GM18909 (cell line): ENCODE data around the gene SERPINB4.
A peak's percentile ranks its signal among the peaks of the same experiment; 100 is the strongest.
"Not testable (repeated sequence)": the region's sequence is repeated elsewhere in the genome, so short reads cannot be mapped to it uniquely, and the experiment has no call there.

Experiments used
- ATAC-seq: cut with Tn5 transposase; IDR thresholded peaks from one replicate; pipeline ENCODE4 v1.9.1; 2021; ENCODE audit warnings: mild to moderate bottlenecking; ENCODE audit not compliant: unreplicated experiment, poor library complexity

SERPINB4 gene

DNA sequence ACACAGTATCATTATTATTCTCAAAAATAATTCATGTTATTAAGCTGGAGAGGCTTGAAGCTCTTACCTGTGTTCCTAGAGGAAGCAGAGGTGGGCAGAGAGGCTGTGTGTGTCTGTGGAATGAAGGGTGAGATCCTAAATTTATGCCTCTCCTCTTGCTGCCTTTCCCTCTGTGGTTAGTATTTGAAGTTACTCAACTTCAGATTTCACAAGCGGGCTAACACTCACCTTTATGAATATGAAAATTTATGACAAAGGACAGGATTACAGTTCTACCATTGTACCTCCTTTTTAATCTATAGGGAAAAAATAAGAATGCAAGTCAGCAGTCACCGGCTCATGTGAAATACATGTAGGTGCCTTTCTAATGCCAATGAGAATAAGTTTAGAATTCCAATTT lies at the start of gene SERPINB4:
Gene SERPINB4 (minus strand): TSS at position 115 of the 400 bp plus-strand sequence. CDS start 679 bp downstream, outside the sequence.
- not testable (repeated sequence) for ATAC-seq

GRCh38 chr18:63689064-63689463 lies 45.0 kb upstream of the SERPINB4 start:
- ATAC-seq = no peak

GRCh38 chr18:63686871-63687270 lies 42.8 kb upstream of the SERPINB4 start:
- no peak for ATAC-seq

DNA sequence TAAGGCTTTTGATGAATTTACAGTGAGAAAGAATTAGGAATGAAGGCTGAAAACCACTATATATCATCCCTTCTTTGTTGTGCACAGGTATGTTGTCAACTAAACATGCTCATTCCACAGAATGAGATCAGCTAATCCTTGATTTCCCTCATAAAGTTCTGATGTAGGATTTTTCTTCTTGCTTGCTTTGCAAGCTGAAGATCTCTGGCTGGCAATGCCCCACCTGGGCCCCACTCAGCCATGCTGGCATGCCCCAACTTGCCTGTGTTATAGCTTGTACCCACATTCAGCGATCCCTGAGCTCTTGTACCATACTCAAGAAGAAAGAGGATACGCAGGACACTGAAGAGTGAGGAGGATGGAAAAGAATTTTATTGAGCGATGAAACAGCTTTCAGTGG lies 40.7 kb upstream of the SERPINB4 start:
- no peak for ATAC-seq

DNA sequence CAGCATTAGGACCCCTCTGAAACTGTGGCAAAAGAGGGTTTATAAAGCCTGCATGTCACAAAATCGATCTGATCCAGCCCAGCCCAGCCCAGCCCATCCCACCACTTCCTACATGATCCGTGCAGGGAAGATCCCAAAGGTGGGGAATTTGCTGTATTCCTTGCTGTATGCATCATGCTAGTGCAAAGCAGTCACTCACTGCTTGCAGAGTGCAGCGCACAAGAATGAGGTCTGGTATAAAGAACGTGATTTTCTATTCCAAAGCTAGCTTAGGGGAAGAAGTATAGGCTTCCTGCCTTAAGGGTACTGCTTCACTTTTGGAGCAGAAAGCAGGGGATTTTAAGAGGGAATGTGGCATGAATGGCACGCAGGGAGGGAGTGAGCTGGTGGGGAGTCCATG lies 39.8 kb upstream of the SERPINB4 start:
- no peak for ATAC-seq

DNA sequence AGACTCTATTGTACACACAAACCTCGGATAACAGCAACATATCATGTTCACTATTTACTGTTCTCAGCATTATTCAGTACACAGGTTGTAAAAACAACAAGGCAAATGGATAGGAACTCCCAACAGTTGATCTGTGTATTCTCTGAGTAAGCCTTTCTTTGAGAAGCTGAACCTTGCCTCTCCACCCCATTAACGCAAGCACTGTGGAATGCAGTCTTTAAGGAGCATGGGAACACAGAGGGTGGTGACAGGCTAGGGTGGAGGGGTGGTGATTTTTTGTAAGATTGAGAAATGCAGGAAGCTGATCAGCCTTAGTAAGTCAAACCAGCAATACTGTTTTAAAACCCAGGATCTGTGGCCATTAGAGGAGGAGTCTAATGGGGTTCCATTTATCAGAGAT lies 39.1 kb upstream of the SERPINB4 start:
- no peak for ATAC-seq

- no peak for ATAC-seq
Observed at GRCh38 chr18:63681449-63682340, 37.6 kb upstream of the SERPINB4 start.

- no peak for ATAC-seq
Observed at GRCh38 chr18:63679820-63680606, 36.0 kb upstream of the SERPINB4 start.

- no peak for ATAC-seq
Observed at GRCh38 chr18:63677500-63678225, 33.6 kb upstream of the SERPINB4 start.

DNA sequence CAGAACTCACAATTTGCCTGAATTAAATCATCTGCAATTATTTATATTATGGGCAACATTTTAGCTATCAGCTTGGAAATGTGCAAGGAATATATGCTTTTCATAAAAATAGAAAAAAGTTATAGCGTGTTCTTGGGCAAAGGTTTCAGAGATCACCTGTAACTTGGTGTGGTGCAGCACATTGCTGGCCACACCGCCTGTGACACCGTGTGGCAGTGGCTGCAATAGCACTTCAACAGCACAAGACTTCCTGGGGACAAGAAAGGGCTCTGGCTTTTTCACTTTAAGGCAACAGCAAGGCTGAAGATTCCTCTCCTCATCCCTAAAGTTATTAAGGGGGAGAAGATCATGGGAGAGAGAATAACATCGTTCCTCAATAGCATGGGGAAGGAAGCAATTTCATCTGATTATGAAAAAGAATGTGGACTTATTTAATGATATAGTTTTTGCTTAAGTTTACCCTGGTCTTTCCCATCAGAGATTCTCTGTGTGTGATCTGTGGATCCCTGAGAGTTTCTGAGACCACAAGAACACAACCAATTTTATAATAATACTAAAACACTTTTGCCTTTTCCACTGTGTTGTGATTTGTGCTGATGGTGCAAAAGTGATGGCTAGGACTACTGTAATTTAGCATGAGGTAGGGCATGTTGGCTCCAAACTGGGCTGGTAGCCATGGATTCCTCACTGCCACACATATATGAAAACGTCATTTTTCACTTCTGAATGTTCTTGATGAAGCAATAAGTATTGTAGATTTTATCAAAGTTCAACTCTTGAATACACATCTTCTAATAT lies 32.7 kb upstream of the SERPINB4 start:
- peak; percentile 82 for ATAC-seq

DNA sequence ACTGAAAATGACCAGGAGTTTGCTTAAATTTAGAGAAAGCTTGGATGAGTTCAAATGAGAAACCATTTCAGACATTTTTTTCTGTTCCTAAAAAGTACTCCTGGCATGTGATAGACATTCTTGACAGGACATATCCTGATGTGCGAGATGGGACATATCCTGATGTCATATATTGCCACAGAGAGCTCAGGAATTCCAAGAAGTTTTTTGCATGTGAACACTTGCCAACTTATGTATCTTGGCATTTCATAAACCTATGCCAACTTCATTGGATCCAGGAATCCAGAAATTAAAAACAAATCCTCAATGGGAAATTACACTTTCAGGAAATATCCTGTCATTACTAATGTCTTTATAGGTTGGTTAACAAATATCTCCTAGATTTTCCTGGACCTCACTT lies 20.5 kb upstream of the SERPINB4 start:
- no peak for ATAC-seq

DNA sequence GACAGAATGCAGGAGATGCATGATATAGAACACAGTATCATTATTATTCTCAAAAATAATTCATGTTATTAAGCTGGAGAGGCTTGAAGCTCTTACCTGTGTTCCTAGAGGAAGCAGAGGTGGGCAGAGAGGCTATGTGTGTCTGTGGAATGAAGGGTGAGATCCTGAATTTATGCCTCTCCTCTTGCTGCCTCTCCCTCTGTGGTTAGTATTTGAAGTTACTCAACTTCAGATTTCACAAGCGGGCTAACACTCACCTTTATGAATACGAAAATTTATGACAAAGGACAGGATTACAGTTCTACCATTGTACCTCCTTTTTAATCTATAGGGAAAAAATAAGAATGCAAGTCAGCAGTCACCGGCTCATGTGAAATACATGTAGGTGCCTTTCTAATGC lies 17.7 kb upstream of the SERPINB4 start, which contains the start of gene SERPINB3:
Gene SERPINB3 (minus strand): TSS at position 144 of the 400 bp plus-strand sequence. CDS start 677 bp downstream, outside the sequence.
- ATAC-seq = not testable (repeated sequence)

DNA sequence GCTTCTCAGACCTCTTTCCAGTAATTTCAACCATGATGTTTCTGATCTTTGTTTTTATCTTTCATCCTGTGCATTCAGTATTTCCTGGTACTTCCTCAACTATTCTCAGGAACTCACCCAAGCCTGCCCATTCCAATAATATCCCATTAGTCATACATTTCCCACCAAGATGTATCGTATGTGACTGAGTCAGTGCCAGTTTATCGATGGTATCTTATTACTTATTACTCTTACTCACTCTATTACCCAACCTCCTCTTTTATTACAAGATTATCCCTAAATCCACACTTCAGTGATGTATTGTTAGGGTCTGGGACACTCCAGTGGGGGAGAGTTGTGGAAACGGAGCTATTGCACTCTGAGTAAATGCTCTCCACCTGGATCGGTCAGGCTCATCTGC lies 14.9 kb upstream of the SERPINB4 start:
- ATAC-seq = not testable (repeated sequence)

GRCh38 chr18:63650271-63650670 lies 6.2 kb upstream of the SERPINB4 start:
- ATAC-seq = not testable (repeated sequence)

DNA sequence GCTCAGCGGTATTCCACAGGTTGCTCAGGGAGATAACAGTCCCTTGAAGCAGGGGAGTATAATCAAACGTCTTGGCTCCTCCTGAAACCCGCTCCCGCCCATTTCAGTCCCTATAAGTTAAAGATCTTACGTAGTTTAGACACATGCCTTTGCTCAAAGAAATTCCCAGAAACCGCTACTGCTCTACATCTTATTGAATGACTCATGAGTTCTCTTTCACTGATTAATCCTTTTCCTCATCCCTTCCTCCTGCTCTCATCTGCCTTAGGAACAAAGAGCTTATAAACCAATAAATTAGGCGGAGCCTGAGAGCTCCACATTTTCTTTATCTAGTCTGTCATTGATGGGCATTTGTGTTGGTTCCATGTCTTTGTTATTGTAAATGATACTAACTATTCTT lies 4.2 kb upstream of the SERPINB4 start:
- no peak for ATAC-seq

GRCh38 chr18:63646936-63647335 lies 2.9 kb upstream of the SERPINB4 start:
- no peak for ATAC-seq

GRCh38 chr18:63644694-63645093 lies 638 bp upstream of the SERPINB4 start:
- not testable (repeated sequence) for ATAC-seq

- ATAC-seq = not testable (repeated sequence)
Observed at GRCh38 chr18:63642668-63643356, 1.2 kb downstream of the SERPINB4 start.

- not testable (repeated sequence) for ATAC-seq
Observed at GRCh38 chr18:63641157-63641680, 2.8 kb downstream of the SERPINB4 start.
